GM12865 (cell line): ENCODE results near the gene COX8C.

ENCODE experiments used
- DNase-seq: peaks from one replicate; pipeline ENCODE4 v3.0.0; 2010; ENCODE audit warnings: low read depth
- H3K4me3 ChIP-seq: 2 replicates; pipeline ENCODE4 v1.5.1; 2011; ENCODE audit warnings: mild to moderate bottlenecking, low read depth, low read length, control low read depth
- CTCF ChIP-seq: IDR thresholded peaks from 2 replicates; pipeline ENCODE4 v1.5.1; 2011; ENCODE audit warnings: low read length, control low read depth, low read depth, inconsistent platforms; ENCODE audit not compliant: insufficient read depth; ENCODE audit errors: missing control alignments

Gene COX8C

GRCh38 chr14:93319958-93320357, 27.0 kb upstream of the COX8C start:
- no peak for TF ChIP-seq CTCF
- no peak overlapping the region for H3K4me3 ChIP-seq
- DNase-seq: peak; percentile 18

GRCh38 chr14:93320489-93320888, 26.5 kb upstream of the COX8C start:
- TF ChIP-seq CTCF: no peak
- H3K4me3 ChIP-seq: no peak overlapping the region
- no peak for DNase-seq

- DNase-seq: no peak
- H3K4me3 ChIP-seq: no peak overlapping the region
- no peak for TF ChIP-seq CTCF
Observed at GRCh38 chr14:93322929-93323599, 23.9 kb upstream of the COX8C start.

GRCh38 chr14:93323600-93324174, 23.3 kb upstream of the COX8C start:
- DNase-seq: no peak
- no peak for TF ChIP-seq CTCF
- no peak overlapping the region for H3K4me3 ChIP-seq

GRCh38 chr14:93326196-93326595, 20.8 kb upstream of the COX8C start:
- no peak for TF ChIP-seq CTCF
- DNase-seq: no peak
- H3K4me3 ChIP-seq: no peak overlapping the region

- no peak for DNase-seq
- no peak overlapping the region for H3K4me3 ChIP-seq
- TF ChIP-seq CTCF: no peak
Observed at GRCh38 chr14:93328546-93328945, 18.4 kb upstream of the COX8C start.
